NCI-H1694 (cell line): ENCODE data around the gene FGF5.
"Not testable (repeated sequence)": the region's sequence is repeated elsewhere in the genome, so short reads cannot be mapped to it uniquely, and the experiment has no call there.

ENCODE experiments used
- DNase-seq: peaks from one replicate; lab custom pipeline; 2025; lab: John Stamatoyannopoulos, UW

FGF5 gene

DNA sequence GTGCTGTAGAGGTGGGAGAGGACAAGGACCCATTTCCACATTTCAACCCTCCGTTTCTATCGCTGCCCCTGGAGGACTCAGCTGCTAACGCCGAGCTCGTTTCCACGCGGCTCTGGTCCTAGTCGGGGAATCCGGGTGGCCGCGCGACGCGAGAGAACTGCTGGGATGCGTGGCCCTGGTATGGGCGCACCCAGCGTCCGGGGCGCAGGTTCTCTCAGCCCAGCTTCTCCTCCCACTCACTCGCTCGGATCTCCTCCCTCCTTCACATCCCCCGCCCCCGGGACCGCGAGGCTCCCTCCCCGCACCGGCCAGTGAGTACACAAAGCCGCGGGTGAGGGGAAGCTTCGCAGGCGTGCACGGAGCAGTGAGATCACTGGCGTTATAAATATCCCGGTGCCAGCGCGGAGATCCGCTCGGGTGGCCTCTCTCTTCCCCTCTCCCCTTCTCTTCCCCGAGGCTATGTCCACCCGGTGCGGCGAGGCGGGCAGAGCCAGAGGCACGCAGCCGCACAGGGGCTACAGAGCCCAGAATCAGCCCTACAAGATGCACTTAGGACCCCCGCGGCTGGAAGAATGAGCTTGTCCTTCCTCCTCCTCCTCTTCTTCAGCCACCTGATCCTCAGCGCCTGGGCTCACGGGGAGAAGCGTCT lies at the start of gene FGF5:
FGF5 (plus strand) TSS at position 412 of the 649 bp plus-strand sequence; CDS start at position 573, 161 bp downstream.
- no peak for DNase-seq

DNA sequence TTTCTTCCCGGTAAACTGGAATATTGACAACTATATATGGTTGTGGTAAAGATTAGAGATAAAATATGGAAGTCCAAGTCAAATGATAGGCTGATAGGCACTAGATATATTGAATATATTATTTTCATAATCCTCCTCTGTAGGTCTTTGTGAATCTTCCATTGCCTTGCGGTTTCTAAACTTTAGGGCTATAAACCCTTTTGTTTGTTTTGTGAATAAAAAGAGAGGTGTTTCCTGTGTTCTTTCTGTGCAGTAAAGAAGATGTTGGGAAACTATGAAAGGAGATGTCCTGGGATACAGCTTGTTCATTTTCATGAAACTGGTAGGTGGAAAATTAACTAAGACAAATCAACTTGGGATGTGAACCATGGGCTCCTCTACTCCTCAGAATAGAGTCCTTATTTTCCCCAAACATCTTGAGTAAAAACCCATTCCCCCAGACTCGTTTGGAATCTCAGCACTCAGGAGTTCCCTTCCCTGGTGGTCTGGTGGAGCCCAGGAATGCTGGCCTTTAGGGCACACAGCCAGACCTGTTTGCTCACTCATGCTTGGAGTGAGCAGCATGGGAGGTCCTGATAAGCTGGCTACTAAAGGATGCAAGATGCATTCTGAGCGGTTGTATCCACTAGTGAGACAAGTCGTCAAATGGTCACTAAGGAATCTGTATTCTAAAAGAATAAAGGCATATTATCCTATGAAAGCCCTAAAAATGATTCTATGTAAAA lies 47.0 kb upstream of the FGF5 start:
- DNase-seq: no peak

DNA sequence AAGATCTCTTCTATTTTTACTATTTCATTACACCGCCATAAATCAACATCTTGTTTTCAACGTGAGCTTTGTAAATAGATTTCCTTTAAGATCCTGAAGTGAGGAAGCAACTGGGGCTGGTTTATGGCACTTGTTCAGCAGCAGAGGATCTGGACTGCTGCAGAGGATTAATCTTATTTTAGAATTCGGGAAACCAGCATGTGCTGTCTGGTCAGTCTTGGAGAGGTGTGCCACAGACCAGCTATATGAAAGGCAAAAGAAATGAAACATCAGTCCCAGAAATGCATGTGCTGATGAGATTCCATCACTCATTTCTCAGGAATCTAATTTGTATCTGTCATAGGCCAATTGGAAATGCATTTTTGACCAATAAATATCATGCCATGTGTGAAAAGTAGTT lies 45.8 kb upstream of the FGF5 start:
- DNase-seq: no peak

- DNase-seq: peak; percentile 9
Measured at GRCh38 chr4:80221161-80221560, 45.3 kb upstream of the FGF5 start.

- no peak for DNase-seq
Measured at GRCh38 chr4:80225595-80225994, 40.9 kb upstream of the FGF5 start.

DNA sequence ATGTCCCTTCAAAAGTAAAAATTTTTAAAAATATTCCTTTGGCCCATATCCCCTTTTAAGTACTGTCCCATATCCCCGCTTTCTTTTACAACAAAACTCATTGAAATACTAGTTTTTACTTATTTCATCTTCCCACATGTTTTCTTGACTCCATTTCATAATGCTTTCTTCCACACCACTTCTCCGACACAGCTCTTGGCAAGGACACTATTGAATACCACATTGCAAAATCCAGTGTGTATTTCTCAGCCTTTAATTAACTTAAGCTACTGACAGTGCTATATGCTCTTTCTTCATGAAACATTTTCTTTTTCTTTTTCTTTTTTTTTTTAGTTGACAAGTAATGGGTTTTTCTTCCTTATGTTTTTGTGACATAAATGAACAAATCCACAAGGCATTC lies 40.4 kb upstream of the FGF5 start:
- DNase-seq: no peak

DNA sequence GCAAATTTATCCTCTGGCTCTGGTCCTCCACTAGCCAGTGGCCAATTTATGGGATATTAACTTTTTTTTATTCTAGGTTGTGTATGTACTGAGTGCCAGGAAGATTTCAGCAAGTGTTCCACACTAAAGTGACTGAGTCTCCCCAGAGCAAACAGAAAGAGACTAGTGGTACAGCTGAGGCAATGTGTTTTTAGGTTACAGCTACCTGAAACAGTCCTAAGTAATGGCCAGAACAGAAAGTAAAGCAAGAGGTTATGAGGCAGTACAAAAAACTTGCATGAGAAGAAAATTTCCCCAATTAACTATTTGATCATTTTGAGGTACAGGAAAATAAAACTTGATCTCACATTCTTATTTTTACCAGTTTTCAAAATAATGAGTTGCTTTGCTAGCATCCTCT lies 38.0 kb upstream of the FGF5 start:
- no peak for DNase-seq

- DNase-seq: no peak
Measured at GRCh38 chr4:80229128-80229527, 37.3 kb upstream of the FGF5 start.

DNA sequence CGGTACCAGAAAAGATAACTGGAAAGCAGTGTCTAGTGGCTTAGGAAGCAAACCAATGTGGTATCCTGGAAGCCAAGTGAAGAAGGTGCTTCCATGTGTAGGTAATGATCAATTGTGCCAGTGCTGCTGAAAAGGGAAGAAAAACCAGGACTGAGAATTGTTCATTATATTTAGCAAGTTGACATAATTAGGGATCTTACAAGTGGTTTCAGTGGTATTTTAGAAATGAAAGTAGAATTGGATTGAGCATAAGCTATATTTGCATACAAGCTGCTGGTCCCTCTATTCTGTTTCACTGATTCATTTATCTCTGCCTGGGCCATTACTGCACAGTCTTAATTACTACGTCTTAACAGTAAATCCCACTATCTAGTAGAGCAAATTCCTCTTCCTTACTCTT lies 36.9 kb upstream of the FGF5 start:
- DNase-seq: no peak

DNA sequence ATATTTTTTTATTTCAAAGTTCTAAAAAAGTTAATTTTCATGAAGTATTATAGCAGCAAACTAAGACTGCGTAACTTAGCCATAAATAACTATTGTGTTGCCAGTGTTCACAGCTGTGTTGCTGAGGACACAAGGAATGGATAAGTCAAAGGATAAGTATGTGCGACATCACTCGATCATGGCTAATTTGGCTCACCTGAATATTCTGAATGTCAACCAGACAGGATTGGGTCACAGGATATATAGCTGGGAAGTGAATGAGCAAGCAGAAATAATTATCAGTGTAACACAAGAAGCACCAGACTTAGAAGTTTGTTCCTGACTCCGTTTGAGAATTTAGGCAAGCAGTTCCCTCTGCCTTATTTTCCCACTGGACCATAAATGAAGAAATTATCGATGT lies 35.3 kb upstream of the FGF5 start:
- no peak for DNase-seq

- no peak for DNase-seq
Measured at GRCh38 chr4:80232707-80233370, 33.6 kb upstream of the FGF5 start.

DNA sequence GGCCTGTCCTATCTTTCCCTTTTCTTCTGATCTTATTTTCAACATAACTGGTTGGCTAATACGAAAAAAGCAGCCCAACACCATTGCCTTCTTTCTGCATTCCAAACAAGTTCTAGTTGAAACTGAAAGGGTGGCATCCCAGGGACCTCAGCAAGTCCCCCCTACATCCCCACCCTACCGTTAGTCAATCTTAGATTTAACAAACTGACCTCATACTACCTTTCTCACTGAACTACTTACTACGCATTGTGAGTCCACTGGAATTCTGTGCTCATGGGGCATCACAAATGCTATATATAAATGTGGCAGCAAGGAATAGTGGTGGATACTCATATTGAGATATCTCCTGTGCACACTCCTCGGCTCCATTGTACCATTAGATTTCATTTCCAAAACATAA lies 33.1 kb upstream of the FGF5 start:
- no peak for DNase-seq

DNA sequence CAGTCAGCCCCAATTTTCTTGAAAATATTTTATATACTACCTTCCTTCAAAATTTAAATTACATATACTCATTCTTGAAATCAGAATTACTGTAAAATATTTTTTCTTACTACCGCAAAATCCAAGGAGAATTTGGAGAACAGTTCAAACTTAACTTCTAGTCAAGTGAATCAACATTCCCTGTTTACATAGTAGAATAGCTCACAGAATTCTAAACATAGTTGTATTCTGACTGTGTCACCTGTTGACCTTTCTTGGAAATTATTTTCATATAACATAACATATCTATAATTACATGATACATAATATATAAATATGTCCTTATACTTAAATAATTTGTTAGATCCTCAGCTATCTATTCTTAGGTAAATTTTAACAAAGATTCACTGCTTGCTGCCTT lies 31.0 kb upstream of the FGF5 start:
- no peak for DNase-seq

GRCh38 chr4:80237992-80238391 lies 28.5 kb upstream of the FGF5 start:
- no peak for DNase-seq

- DNase-seq: no peak
Measured at GRCh38 chr4:80239480-80240150, 26.8 kb upstream of the FGF5 start.

- no peak for DNase-seq
Measured at GRCh38 chr4:80240976-80241375, 25.5 kb upstream of the FGF5 start.

GRCh38 chr4:80243274-80244018 lies 23.0 kb upstream of the FGF5 start:
- DNase-seq: peak; percentile 28

DNA sequence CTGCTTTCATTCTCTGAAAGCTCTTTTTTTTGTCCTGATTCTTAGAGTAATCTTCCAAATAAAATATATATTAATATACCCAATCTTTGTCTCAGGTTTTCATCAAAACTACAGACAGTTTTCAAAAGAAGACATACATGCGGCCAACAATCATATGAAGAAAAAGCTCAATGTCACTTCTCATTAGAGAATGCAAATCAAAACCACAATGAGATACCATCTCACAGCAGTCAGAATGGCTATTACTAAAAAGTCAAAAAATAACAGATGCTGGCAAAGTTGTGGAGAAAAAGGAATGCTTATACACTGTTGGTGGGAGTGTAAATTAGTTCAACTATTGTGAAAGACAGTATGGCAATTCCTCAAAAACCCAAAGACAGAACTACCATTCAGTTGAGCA lies 19.0 kb upstream of the FGF5 start:
- not testable (repeated sequence) for DNase-seq

GRCh38 chr4:80249144-80249543 lies 17.3 kb upstream of the FGF5 start:
- no peak for DNase-seq

GRCh38 chr4:80252427-80252826 lies 14.0 kb upstream of the FGF5 start:
- DNase-seq: no peak

DNA sequence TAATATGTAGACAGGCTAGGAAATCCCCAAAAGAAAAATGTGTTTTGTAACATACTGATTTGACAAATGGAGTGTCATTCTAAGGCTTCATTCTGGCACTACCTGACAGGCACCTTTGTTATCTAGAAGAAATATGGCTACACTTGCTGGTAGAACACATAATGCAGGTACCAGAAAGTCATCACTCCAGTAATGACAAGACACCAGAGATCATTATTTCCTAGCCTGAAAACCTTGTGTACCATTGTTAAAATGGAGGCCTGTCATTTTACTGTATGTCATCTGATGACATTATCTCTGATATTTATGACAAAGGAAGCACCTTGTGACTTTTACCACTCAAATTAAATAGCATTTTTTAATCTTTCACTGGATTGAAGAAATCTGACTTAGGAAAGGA lies 13.5 kb upstream of the FGF5 start:
- no peak for DNase-seq

DNA sequence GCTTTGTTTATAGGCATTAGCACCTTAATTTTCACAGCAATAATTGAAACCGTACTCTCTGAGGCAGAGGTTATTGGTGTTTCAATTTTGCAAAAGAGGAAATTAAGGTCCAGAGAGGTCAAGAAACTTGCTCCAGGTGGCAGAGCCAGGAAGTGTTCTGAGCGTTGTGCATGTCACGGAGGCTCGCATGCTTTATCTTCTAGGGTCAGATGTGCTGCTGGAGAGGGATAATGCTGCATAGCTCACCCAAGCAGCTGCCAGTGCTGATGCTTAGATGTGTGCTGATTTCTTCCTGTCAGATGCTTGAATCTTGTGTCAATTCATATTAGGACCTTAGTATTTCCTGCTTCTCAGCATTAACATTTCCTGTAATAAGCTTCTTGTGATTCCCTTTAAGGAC lies 13.0 kb upstream of the FGF5 start:
- no peak for DNase-seq
